ENCODE measurements around the gene CAMTA1. TPM values are rescaled to one million over a fixed set of nuclear protein-coding genes. Genes with fewer than 3 reads are reported as not detected.
"Not testable (repeated sequence)": the region's sequence is repeated elsewhere in the genome, so short reads cannot be mapped to it uniquely, and the experiment has no call there.

Gene CAMTA1
- 68.9 and 71.7 TPM in 2 replicates for total RNA-seq
- polyA plus RNA-seq (2012): 72.0 TPM

DNA sequence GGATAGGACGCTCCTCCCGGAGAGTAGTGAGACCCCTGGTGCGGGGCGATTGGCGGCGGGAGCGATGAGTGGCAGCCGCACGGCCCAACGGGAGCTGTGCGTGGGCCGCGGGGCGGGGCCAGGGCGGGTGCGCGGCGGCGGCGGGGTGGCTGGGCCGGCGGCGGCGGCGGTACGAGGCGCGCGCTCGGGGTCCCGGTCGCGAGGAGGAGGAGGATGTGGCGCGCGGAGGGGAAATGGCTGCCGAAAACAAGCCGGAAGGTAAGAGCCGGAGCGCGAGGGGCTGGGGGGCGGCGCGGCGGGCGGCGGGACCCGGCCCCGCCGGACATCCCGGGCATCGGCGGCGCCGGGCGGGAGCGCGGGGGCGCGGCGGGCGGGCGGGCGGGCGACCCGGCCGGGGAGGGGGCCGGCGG lies at the start of gene CAMTA1:
CAMTA1 (plus strand) TSS at position 137 of the 410 bp plus-strand sequence; CDS start at position 214, 77 bp downstream.
- no peak for DNase-seq (ENCODE audit: low read depth)

DNA sequence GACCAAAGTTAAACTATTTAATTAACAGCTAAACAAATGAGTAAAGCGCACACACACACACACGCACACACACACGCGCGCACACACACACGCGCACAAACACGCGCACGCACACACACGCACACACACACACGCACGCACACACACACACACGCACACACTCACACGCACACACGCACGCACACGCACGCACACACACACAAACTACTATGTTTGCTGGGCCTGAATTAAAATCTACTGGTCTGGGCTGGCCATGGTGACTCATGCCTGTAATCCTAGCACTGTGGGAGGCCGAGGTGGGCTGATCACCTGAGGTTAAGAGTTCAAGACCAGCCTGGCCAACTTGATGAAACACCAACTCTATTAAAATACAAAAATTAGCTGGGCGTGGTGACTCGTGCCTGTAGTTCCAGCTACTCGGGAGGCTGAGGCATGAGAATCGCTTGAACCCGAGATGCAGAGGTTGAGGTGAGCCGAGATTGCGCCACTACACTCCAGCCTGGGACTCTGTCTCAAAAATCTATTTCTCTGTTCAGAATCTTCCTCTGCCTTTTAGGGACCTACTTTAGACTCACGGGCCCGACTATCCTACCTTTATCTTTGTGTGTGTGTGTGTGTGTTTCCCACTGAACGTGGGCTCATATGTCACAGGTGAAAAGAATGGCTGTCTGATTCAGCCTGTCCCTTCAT lies 46.1 kb upstream of the CAMTA1 start:
- DNase-seq (ENCODE audit: low read depth): no peak

DNA sequence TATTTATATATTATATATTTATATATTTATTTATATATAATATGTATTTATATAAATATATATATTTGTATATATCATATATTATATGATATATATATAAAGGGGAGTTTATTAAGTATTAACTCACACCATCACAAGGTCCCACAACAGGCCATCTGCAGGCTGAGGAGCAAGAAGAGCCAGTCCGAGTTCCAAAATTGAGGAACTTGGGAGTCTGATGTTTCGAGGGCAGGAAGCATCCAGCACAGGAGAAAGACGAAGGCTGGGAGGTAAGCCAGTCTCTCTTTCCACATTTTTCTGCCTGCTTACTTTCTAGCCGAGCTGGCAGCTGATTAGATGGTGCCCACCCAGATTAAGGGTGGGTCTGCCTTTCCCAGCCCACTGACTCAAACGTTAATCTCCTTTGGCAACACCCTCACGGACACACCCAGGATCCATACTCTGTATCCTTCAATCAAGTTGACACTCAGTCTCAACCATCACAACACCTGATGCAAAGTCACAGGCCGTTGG lies 42.5 kb upstream of the CAMTA1 start:
- DNase-seq (ENCODE audit: low read depth): not testable (repeated sequence)

- peak; percentile 89 for DNase-seq (ENCODE audit: low read depth)
Measured at GRCh38 chr1:6743189-6744101, 41.8 kb upstream of the CAMTA1 start.

DNA sequence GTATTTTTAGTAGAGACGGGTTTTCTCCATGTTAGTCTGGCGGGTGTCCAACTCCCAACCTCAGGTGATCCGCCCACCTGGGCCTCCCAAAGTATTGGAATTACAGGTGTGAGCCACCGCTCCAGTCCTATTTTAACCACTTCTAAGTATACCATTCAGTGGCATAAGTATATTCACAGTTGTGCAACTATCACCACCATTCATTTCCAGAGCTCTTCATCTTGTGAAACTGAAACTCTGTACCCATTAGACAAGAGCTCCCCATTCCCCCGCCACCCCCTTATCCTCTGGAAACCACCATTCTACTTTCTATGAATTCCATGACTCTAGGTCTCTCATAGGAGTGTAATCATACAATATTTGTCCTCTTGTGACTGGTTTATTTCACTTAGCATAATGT lies 40.2 kb upstream of the CAMTA1 start:
- DNase-seq (ENCODE audit: low read depth): no peak

- DNase-seq (ENCODE audit: low read depth): no peak
Measured at GRCh38 chr1:6747674-6748073, 37.6 kb upstream of the CAMTA1 start.

- DNase-seq (ENCODE audit: low read depth): no peak
Measured at GRCh38 chr1:6750490-6750889, 34.8 kb upstream of the CAMTA1 start.

DNA sequence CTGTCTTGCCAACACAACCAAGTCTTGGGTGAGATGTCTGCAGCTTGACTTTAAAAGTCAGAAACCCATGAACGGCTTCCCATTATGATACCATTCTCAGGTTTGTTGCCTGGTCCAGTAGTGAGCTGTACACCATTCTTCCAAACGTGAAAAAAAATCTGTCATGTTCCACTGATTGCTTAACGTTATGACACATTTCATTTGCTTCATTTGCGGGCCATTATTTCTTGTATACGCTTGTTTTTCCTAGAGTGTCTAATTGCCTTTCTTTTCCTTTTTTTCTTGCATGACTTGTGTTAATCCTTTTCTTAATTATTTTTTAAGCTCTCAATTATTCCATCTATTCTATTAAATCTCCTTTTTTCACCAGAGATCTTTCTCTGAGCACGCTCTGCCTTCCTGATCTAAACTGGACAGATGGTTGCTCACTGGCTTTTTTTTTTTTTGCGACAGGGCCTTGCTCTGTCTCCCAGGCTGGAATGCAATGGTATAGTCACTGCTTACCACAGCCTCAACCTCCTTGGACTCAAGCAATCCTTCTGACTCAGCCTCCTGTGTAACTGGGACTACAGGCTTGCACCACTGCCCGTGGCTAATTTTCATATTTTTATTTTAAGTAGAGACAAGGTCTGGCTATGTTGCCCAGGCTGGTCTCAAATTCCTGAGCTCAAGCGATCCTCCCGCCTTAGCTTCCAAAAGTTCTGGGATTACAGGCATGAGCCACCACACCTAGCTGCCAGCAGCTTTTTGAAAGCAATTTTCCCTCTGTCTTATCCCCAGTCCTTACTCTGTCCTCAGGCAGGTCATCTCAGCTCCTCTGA lies 31.7 kb upstream of the CAMTA1 start:
- DNase-seq (ENCODE audit: low read depth): no peak

- no peak for DNase-seq (ENCODE audit: low read depth)
Measured at GRCh38 chr1:6756457-6756856, 28.8 kb upstream of the CAMTA1 start.

DNA sequence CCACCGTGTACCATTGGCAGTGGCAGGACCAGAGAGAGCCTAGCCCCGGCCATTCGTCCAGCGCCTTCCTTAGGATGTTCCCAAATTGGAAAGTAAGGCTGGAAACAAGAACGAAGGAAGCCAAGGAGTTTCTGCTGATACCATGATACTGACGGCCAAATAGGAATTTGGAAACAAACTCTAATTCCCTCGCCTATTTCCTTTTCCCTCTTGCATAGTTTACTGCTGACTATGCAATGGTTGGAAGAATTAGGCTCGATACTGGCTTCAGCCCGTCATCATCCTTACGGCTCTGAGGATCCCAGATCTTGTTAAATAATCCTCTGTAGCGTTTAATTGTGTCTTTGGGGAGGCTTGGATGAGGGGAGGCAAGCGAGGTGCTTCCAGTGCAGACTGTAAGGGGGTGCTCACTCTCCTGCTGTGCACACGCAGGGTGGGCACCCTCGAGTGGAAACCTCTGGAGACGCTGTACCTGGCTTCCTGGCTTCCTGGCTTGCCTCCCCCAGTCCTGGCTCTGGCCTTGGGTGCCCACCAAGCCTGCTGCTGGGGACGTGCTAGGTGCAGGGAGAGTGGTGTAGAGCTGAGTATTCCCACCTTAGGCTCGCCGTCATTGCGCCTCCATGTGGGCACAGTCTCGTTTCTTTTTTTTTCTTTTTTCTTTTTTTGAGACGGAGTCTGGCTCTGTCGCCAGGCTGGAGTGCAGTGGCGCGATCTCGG lies 27.4 kb upstream of the CAMTA1 start:
- DNase-seq (ENCODE audit: low read depth): no peak

DNA sequence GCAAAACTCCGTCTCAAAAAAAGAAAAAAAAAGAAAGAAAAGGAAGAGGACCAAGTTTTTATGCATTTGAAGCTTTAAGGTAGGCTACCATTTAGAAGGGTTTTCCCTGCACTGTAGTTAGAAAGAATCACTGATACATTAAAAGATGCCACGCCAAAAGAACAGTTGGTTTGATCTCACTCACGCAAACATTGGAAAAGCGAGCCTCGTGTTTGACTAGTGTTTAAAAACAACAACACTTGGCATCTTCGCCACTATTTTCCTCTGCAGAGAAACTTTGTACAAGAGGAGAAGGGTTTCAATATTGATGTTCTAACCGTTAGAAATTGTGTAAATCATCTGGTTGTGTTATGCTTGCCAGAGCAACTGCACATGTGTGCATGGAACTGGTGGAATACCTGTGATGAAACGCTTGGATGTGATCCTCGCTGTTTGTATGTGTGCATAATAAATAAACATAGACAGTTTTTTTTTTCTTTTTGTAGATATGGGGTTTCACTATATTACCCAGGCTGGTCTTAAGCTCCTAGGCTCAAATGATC lies 24.0 kb upstream of the CAMTA1 start:
- no peak for DNase-seq (ENCODE audit: low read depth)

DNA sequence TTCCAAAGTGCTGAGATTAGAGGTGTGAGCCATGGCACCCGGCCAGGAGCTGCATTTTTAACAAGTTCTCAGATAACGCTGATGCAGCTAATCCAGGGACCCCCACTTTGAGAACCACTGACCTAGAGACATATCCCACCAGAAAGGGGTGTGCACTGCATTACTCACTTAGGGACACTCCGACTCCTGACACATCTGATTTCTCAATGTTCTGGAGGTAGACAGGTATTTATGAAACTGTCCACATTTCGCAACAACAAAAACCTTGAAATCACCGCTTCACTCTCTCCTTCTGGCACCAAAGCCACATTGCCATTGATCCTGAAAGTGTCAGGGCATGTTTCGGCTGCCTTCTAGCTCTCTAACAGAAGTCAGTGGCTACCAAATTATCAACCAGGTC lies 23.2 kb upstream of the CAMTA1 start:
- no peak for DNase-seq (ENCODE audit: low read depth)

- peak; percentile 18 for DNase-seq (ENCODE audit: low read depth)
Measured at GRCh38 chr1:6770751-6771440, 14.4 kb upstream of the CAMTA1 start.

- no peak for DNase-seq (ENCODE audit: low read depth)
Measured at GRCh38 chr1:6771441-6771769, 13.8 kb upstream of the CAMTA1 start.

DNA sequence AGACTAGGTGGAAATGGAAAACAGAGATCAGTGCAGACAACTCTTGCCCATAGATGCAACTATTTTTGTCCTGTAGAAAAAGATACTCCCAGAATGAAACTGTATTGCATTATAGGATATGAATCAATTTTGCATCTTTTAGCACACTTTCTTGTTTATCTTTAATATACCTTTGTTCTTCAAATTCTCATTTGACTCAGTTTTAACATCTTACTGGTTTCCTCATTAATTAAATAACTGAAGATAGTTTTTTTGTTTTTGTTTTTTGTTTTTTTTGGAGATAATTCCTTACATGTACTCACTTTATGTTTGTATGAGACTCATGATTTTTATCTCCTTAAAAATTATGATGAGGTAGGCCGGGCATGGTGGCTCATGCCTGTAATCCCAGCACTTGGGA lies 10.9 kb upstream of the CAMTA1 start:
- no peak for DNase-seq (ENCODE audit: low read depth)

GRCh38 chr1:6775261-6776043 lies 9.8 kb upstream of the CAMTA1 start:
- no peak for DNase-seq (ENCODE audit: low read depth)

DNA sequence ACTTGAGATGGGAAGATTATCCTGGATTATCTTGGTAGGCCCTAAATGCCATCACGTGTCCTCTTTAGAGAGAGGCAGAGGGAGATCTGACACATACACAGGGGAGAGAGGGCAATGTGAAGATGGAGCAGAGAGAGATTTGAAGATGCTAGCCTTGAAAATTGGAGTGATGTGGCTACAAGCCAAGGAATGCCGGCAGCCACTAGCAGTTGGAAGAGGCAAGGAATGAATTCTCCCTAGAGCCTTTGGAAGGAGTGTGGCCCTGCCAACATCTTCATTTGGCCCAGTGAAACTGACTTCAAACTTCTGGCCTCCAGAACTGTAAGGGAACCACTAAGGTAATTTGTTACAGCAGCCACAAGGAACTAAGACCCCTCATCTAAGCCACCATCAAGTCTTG lies 8.9 kb upstream of the CAMTA1 start:
- DNase-seq (ENCODE audit: low read depth): no peak

- no peak for DNase-seq (ENCODE audit: low read depth)
Measured at GRCh38 chr1:6776895-6777294, 8.4 kb upstream of the CAMTA1 start.

GRCh38 chr1:6777813-6778212 lies 7.4 kb upstream of the CAMTA1 start:
- no peak for DNase-seq (ENCODE audit: low read depth)

All from myocyte (in vitro differentiated cells).